GM23248 (cell line): ENCODE results near the gene PSMD2.

Source experiments
- EZH2 ChIP-seq: fragments of 200-600 bp; sonication (generic); IDR thresholded peaks from 2 replicates; pipeline ENCODE4 v1.6.1; 2018; ENCODE audit warnings: antibody characterized with exemption, mild to moderate bottlenecking; ENCODE audit not compliant: insufficient read depth, poor library complexity, severe bottlenecking
- EZH2phosphoT487 ChIP-seq: fragments of 200-600 bp; sonication (generic); IDR thresholded peaks from 2 replicates; pipeline ENCODE4 v1.6.1; 2018; ENCODE audit warnings: antibody characterized with exemption, moderate library complexity, mild to moderate bottlenecking, low read depth; ENCODE audit not compliant: insufficient read depth

DNA sequence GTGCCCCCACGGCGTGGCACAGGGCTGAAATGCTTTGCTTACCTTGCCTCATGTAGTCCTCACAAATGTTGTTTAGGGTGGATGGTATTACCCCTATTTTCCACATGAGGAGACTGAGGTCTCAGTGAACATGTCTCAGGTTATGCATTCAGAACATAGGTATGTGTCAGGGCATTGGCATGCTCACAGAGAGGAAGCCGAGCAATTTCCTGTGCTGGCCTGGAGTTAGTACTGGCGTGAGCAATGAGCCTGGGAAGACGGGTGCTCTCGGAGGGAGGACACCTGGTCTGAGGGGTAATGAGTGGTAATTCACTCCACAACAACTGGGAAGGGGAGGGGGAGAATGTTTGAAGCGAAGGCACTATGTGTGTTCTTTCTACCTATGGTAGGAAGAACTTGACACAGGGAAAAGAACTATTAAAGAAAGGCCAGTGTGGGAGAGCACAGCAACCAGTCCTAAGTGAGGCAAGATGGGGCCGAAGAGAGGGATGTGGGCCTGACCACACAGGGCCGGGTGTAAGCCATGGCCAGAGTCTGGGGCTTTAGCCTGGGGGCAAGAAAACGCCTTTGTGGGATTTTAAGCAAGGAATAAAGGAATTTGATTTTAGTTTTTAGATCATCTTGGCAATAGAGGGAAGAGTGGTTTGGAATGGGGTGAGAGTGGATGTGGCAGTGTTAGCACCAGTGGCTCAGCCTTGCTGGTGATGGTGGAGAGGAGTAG lies 33.5 kb downstream of the PSMD2 start:
- TF ChIP-seq EZH2phosphoT487, result no peak
- TF ChIP-seq EZH2, result no peak
